Endothelial cell of umbilical vein (primary cell): ENCODE results near the gene DCAF4. TPM values are rescaled to one million over a fixed set of nuclear protein-coding genes. Genes with fewer than 3 reads are reported as not detected.
A peak's percentile ranks its signal among the peaks of the same experiment; 100 is the strongest.
"Not testable (repeated sequence)": the region's sequence is repeated elsewhere in the genome, so short reads cannot be mapped to it uniquely, and the experiment has no call there.

ENCODE experiments used
- BruUV-seq: library from RNA; stranded (reverse); fragments of 400-500 nt; replicated peaks from 2 replicates; lab custom pipeline; 2021; lab: Mats Ljungman, UMichigan
- CTCF ChIA-PET: fragments of 300-600, 350-600 bp; sonication (Branson Sonifier 250); formaldehyde crosslinking; loops from one replicate; lab custom pipeline; 2021; ENCODE audit warnings: antibody characterized with exemption, inconsistent platforms; lab: Charles Lee
- POLR2A ChIA-PET: fragments of 300-600, 350-600 bp; sonication (Branson Sonifier 250); formaldehyde crosslinking; loops from one replicate; lab custom pipeline; 2021; ENCODE audit warnings: antibody characterized with exemption, inconsistent platforms; lab: Charles Lee
- DNase-seq: peaks from one replicate; pipeline ENCODE4 v3.0.0-alpha.2; 2011; ENCODE audit warnings: low read depth, low spot score
- FAIRE-seq: peaks from 2 replicates; lab custom pipeline; 2011; peaks lifted over from hg19 to GRCh38; lab: Jason Lieb, UNC
- H2AFZ ChIP-seq: 2 replicates; pipeline ENCODE4 v1.6.0; 2012; ENCODE audit warnings: low read depth, low read length, control low read depth, inconsistent platforms
- H3K27ac ChIP-seq: 2 replicates; pipeline ENCODE4 v1.5.1; 2011; ENCODE audit warnings: low read depth, mild to moderate bottlenecking, control low read depth, low read length, moderate library complexity; ENCODE audit not compliant: insufficient read depth
- H3K27me3 ChIP-seq, 2 experiments: 2 replicates each; pipeline versions ENCODE4 v1.6.0 to v1.6.1; 2011; ENCODE audit warnings: low read length in 2 of 2, mixed read lengths in 1 of 2; ENCODE audit not compliant: control insufficient read depth in 2 of 2, insufficient read depth in 2 of 2
- H3K36me3 ChIP-seq, 2 experiments: 2 replicates in 1 of 2; 3 replicates in 1 of 2; pipeline ENCODE4 v1.5.1; 2011; ENCODE audit warnings: low read length in 2 of 2, mild to moderate bottlenecking in 1 of 2, moderate library complexity in 1 of 2; ENCODE audit not compliant: control insufficient read depth in 2 of 2, insufficient read depth in 2 of 2; ENCODE audit errors: extremely low read depth in 1 of 2
- H3K4me1 ChIP-seq: 3 replicates; pipeline ENCODE4 v1.5.1; 2011; ENCODE audit warnings: mild to moderate bottlenecking, low read length; ENCODE audit not compliant: control insufficient read depth, insufficient read depth; ENCODE audit errors: extremely low read depth
- H3K4me2 ChIP-seq: 2 replicates; pipeline ENCODE4 v1.6.1; 2011; ENCODE audit warnings: low read length, control low read depth, mixed read lengths; ENCODE audit not compliant: insufficient read depth
- H3K4me3 ChIP-seq, 3 experiments: fragments of 200-600 bp in 1 of 3; sonication (generic), shearing (Covaris generic) in 1 of 3; replicated peaks in 1 of 3; 2 replicates each; pipeline ENCODE4 v1.5.1; 2011 to 2016; ENCODE audit warnings: control low read depth in 3 of 3, low read length in 3 of 3, mild to moderate bottlenecking in 2 of 3, inconsistent platforms in 1 of 3, low read depth in 1 of 3, moderate library complexity in 1 of 3; ENCODE audit not compliant: insufficient read depth in 1 of 3
- H3K79me2 ChIP-seq: 2 replicates; pipeline ENCODE4 v1.6.0; 2012; ENCODE audit warnings: low read length, inconsistent platforms; ENCODE audit not compliant: control insufficient read depth, insufficient read depth
- H3K9ac ChIP-seq: replicated peaks from 2 replicates; pipeline ENCODE3; 2011; ENCODE audit warnings: low read length, control low read depth; ENCODE audit not compliant: insufficient read depth; ENCODE audit errors: extremely low read depth
- H3K9me1 ChIP-seq: replicated peaks from 3 replicates; pipeline ENCODE4 v1.6.0; 2011; ENCODE audit warnings: mild to moderate bottlenecking, low read length; ENCODE audit not compliant: control insufficient read depth, insufficient read depth; ENCODE audit errors: extremely low read depth
- H3K9me3 ChIP-seq: replicated peaks from 2 replicates; pipeline ENCODE4 v1.5.1; 2012; ENCODE audit warnings: low read length, inconsistent platforms; ENCODE audit not compliant: control insufficient read depth, insufficient read depth
- H4K20me1 ChIP-seq: replicated peaks from 2 replicates; pipeline ENCODE3; 2011; ENCODE audit warnings: mild to moderate bottlenecking, low read length; ENCODE audit not compliant: control insufficient read depth, insufficient read depth; ENCODE audit errors: extremely low read depth
- CTCF ChIP-seq, 2 donors: IDR thresholded peaks; 1 replicate in 1 of 2; 2 replicates in 1 of 2; pipeline ENCODE4 v1.5.1; 2011; ENCODE audit warnings: low read length in 2 of 2, mild to moderate bottlenecking in 2 of 2, moderate library complexity in 2 of 2, control low read depth in 1 of 2, inconsistent platforms in 1 of 2, low read depth in 1 of 2; ENCODE audit not compliant: insufficient read depth in 1 of 2; ENCODE audit errors: extremely low read depth in 1 of 2
- EZH2 ChIP-seq: IDR thresholded peaks from 2 replicates; pipeline ENCODE4 v1.6.1; 2012; ENCODE audit warnings: borderline replicate concordance, low read depth, mild to moderate bottlenecking, moderate library complexity, low read length, inconsistent platforms; ENCODE audit not compliant: severe bottlenecking
- FOS ChIP-seq: IDR thresholded peaks from 2 replicates; pipeline ENCODE4 v1.6.1; 2011; ENCODE audit warnings: mild to moderate bottlenecking, low read length, moderate library complexity, borderline replicate concordance; ENCODE audit not compliant: insufficient read depth
- GATA2 ChIP-seq: IDR thresholded peaks from 2 replicates; pipeline ENCODE4 v1.7.0; 2011; ENCODE audit warnings: low read depth, mild to moderate bottlenecking, moderate library complexity, mixed read lengths, low read length; ENCODE audit not compliant: insufficient read length, insufficient read depth
- JUN ChIP-seq: IDR thresholded peaks from 2 replicates; pipeline ENCODE4 v1.6.1; 2011; ENCODE audit warnings: borderline replicate concordance, low read depth; ENCODE audit not compliant: insufficient read length, insufficient read depth
- MYC ChIP-seq: IDR thresholded peaks from one replicate; pipeline ENCODE4 v1.6.1; 2011; ENCODE audit warnings: mild to moderate bottlenecking, low read depth, low read length
- POLR2A ChIP-seq: IDR thresholded peaks from 2 replicates; pipeline ENCODE4 v1.6.1; 2012; ENCODE audit warnings: low read depth, mild to moderate bottlenecking, control low read depth, low read length
- POLR2AphosphoS5 ChIP-seq: IDR thresholded peaks from 2 replicates; pipeline ENCODE4 v1.6.1; 2012; ENCODE audit warnings: low read depth, mild to moderate bottlenecking, control low read depth, low read length, moderate library complexity; ENCODE audit not compliant: insufficient read depth
- dilution Hi-C: fragments of 300-500 bp; cut with MboI; formaldehyde crosslinking; loops from one replicate; pipeline ENCODE4 v1.15.0; 2019; ENCODE audit warnings: low sequenced_read_pairs; ENCODE audit not compliant: extremely low pct_ligation_motif_present
- intact Hi-C: fragments of 100-400 bp; cut with micrococcal nuclease; formaldehyde crosslinking; loops from one replicate; pipeline ENCODE4 v1.10.0; 2022
- polyA plus RNA-seq, 4 experiments: library from polyadenylated mRNA; depleted of rRNA in 3 of 4; stranded (reverse) in 3 of 4; unstranded in 1 of 4; fragments of >200 nt; gene quantifications; 2 replicates each; pipeline versions ENCODE4 v1.2.1 to v1.2.3, GENCODE V29; 2011 to 2012; ENCODE audit warnings: missing spikeins in 1 of 4
- total RNA-seq: library from RNA; stranded (reverse); gene quantifications from 2 replicates; pipeline ENCODE4 v1.2.3, GENCODE V29; 2021
- TF ChIP-seq, protein P1 (sequence below): IDR thresholded peaks from 2 replicates; pipeline ENCODE4 v1.6.1; 2011; ENCODE audit not compliant: insufficient read depth, insufficient read length

Gene DCAF4
- total and polyA plus RNA-seq, 2 donors (not counting 3 experiments of a cell fraction or from before 2014, with no cell fraction given) = 8.6 to 15.8 TPM

GRCh38 chr14:72961579-72962335 lies 35.5 kb downstream of the DCAF4 start:
- Histone ChIP-seq H3K27ac (no peak overlapping the region), H4K20me1 (no peaks in the 10 kb centered on the region), H3K9ac (no peak overlapping the region), H3K9me1 (no peaks in the 10 kb centered on the region), H3K4me3 (no peak overlapping the region), H3K9me3 (no peaks in the 10 kb centered on the region), H3K79me2 (no peaks in the 10 kb centered on the region), H3K36me3 (no peaks in the 10 kb centered on the region), H3K4me1 (no peaks in the 10 kb centered on the region), H3K27me3 (no peaks in the 10 kb centered on the region), H2AFZ (no peak overlapping the region), H3K4me2 (no peak overlapping the region)
- intact Hi-C loops (no loop called here), dilution Hi-C loops (no loop called here)
- TF ChIP-seq JUN (no peak), POLR2A (no peak), POLR2AphosphoS5 (no peak), GATA2 (no peak), CTCF (IDR thresholded peaks at IDR 0.05; ENCODE audit: extremely low read depth in 1 of 2, insufficient read depth in 1 of 2, low read depth in 1 of 2, low read length in 2 of 2) (no peak), EZH2 (no peak), MYC (no peak), FOS (no peak)
- TF ChIP-seq, protein P1, sequence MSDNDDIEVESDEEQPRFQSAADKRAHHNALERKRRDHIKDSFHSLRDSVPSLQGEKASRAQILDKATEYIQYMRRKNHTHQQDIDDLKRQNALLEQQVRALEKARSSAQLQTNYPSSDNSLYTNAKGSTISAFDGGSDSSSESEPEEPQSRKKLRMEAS = no peak
- FAIRE-seq (no peak), DNase-seq (no peak)
- BruUV-seq = no TSS peak
- POLR2A ChIA-PET = no interaction called here
- CTCF ChIA-PET = interaction anchor here (0.9 to 1.8 kb wide), 4 partner anchors 13 to 448 kb away, joined by 3 to 7 read pairs (median 3); partner anchors contain the start of gene DCAF4

DNA sequence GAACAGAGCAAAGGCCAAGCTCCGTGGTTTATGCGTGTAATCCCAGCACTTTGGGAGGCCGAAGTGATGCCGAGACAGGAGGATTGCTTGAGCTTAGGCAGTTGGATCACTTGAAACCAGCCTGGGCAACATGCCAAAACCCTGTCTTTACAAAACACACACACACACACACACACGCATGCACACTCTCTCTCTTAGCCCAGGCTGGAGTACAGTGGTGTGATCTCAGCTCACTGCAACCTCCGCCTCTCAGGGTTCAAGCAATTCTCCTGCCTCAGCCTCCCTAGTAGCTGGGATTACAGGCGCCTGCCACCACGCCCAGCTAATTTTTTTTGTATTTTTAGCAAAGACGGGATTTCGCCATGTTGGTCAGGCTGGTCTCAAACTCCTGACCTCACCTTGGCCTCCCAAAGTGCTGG lies 36.1 kb downstream of the DCAF4 start:
- CTCF ChIA-PET = interaction anchor here (0.9 to 1.8 kb wide), 5 partner anchors 14 to 448 kb away, joined by 3 to 8 read pairs (median 3); partner anchors contain the start of gene DCAF4
- H3K27ac ChIP-seq, H4K20me1 ChIP-seq, POLR2A ChIA-PET, H3K9me1 ChIP-seq, H3K4me1 ChIP-seq, BruUV-seq, H3K4me3 ChIP-seq, H2AFZ ChIP-seq, DNase-seq, H3K27me3 ChIP-seq, H3K4me2 ChIP-seq, intact Hi-C loops, H3K79me2 ChIP-seq, H3K9me3 ChIP-seq, H3K9ac ChIP-seq, dilution Hi-C loops, H3K36me3 ChIP-seq: not testable (repeated sequence)
- FAIRE-seq = peak; percentile 12
